ENCODE data around the gene CXXC5. TPM values are rescaled to one million over a fixed set of nuclear protein-coding genes. Genes with fewer than 3 reads are reported as not detected.

CXXC5 gene
- total RNA-seq, 1 donor from 2014 or later, result 151 TPM

DNA sequence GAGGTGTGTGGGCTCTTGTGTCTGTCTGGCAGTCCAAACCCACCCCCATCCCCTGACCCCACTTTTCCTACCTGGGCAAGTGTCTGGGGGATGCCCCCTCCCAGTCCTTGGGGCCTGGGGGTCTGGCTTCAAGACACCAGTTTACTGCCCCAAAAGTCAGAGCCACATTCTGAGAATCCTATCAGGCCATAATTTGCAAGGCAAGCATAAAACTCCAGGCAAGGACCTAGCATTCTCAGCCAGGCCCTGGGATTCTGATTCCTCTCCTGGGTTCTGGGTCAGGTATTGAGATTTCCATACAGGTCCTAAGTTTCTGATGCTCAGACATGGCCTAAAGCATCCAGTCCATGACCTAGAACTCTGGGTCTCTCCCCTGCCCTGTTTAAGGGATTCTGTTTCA is 33.3 kb downstream of the CXXC5 start:
- Histone ChIP-seq H3K27ac (ENCODE audit: low read depth, low read length) (no peak overlapping the region), H3K79me2 (ENCODE audit: insufficient read depth, low read length) (peaks cover 73% of the 10 kb centered on the region), H3K9ac (ENCODE audit: low read length) (peak overlapping the region; percentile 16), H3K4me2 (ENCODE audit: low read length) (no peak overlapping the region), H3K4me1 (ENCODE audit: insufficient read depth, low read length) (peaks cover 59% of the 10 kb centered on the region), H2AFZ (ENCODE audit: low read depth, low read length) (no peak overlapping the region), H3K27me3 (ENCODE audit: insufficient read depth, low read length) (no peaks in the 10 kb centered on the region), H3K4me3 (ENCODE audit: insufficient read depth, low read depth, low read length) (no peak overlapping the region), H4K20me1 (ENCODE audit: insufficient read depth, low read length) (peaks cover 73% of the 10 kb centered on the region), H3K36me3 (ENCODE audit: insufficient read depth, low read length) (peaks cover 2% of the 10 kb centered on the region), H3K9me3 (ENCODE audit: insufficient read depth, low read depth, low read length) (no peaks in the 10 kb centered on the region)
- TF ChIP-seq EZH2 (IDR thresholded peaks at IDR 0.05; ENCODE audit: insufficient read depth, low read length), result no peak
- TF ChIP-seq, protein P1, sequence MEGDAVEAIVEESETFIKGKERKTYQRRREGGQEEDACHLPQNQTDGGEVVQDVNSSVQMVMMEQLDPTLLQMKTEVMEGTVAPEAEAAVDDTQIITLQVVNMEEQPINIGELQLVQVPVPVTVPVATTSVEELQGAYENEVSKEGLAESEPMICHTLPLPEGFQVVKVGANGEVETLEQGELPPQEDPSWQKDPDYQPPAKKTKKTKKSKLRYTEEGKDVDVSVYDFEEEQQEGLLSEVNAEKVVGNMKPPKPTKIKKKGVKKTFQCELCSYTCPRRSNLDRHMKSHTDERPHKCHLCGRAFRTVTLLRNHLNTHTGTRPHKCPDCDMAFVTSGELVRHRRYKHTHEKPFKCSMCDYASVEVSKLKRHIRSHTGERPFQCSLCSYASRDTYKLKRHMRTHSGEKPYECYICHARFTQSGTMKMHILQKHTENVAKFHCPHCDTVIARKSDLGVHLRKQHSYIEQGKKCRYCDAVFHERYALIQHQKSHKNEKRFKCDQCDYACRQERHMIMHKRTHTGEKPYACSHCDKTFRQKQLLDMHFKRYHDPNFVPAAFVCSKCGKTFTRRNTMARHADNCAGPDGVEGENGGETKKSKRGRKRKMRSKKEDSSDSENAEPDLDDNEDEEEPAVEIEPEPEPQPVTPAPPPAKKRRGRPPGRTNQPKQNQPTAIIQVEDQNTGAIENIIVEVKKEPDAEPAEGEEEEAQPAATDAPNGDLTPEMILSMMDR (IDR thresholded peaks at IDR 0.05; ENCODE audit: insufficient read depth, low read depth, low read length), result no peak
- Mint-ChIP-seq H3K4me1 (ENCODE audit: low read depth, unreplicated experiment) (peaks cover 45% of the 10 kb centered on the region), H3K27me3 (ENCODE audit: low read depth, unreplicated experiment) (no peaks in the 10 kb centered on the region), H3K36me3 (ENCODE audit: low read depth, unreplicated experiment) (peaks cover 25% of the 10 kb centered on the region), H3K27ac (ENCODE audit: unreplicated experiment) (no peak overlapping the region), H3K9me3 (ENCODE audit: unreplicated experiment) (no peaks in the 10 kb centered on the region), H3K4me3 (ENCODE audit: unreplicated experiment) (no peak overlapping the region)
- FAIRE-seq, result no peak
- DNase-seq (ENCODE audit: low read depth), result no peak

DNA sequence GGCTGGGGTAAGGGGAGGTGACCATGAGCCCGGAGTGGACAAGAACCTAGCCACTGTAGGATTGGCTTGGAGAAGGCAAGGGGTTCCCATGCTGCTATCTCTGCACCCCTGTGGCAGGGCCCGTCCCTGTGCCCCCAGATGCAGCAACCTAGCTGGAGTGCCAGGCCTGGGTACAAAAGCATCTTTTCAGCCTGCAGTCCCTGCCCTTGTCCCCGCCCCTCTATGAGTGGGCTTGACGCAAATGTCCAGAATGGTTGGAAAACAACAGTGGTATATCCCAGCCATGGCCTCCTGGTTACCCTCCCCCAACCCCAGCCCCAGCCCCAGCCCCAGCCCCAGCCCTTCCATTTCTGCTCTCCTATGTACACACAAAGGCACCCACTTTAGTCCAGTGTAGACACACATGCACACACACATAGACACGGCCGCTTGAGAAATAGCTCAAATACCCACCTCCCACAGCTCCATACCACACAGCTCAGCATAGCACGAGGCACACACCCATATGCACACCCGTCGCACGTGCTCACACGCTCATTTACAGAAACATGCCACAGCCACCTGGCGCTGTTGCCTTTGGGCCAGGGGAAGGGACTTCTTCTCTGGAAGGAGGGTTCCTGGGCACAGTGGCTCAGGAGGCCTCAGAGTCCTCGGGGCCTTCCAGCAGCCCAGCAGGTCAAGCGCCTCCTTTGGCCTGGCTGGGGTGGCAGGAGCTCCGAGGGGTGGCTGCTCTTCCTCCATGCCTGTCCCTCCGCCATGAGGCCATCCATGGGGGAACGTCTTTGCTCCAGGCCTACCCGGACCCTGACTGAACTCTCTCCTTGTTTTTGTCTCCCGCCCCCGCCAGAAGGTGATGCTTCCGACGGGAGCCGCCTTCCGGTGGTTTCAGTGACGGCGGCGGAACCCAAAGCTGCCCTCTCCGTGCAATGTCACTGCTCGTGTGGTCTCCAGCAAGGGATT is 34.1 kb downstream of the CXXC5 start:
- DNase-seq (ENCODE audit: low read depth) (no peak), FAIRE-seq (no peak)
- Histone ChIP-seq H3K4me3 (ENCODE audit: insufficient read depth, low read depth, low read length) (no peak overlapping the region), H4K20me1 (ENCODE audit: insufficient read depth, low read length) (peaks cover 69% of the 10 kb centered on the region), H3K4me1 (ENCODE audit: insufficient read depth, low read length) (peaks cover 55% of the 10 kb centered on the region), H3K4me2 (ENCODE audit: low read length) (no peak overlapping the region), H3K27ac (ENCODE audit: low read depth, low read length) (no peak overlapping the region), H3K9me3 (ENCODE audit: insufficient read depth, low read depth, low read length) (no peaks in the 10 kb centered on the region), H3K36me3 (ENCODE audit: insufficient read depth, low read length) (peaks cover 5% of the 10 kb centered on the region), H3K79me2 (ENCODE audit: insufficient read depth, low read length) (peaks cover 66% of the 10 kb centered on the region), H3K9ac (ENCODE audit: low read length) (peak overlapping the region; percentile 16), H3K27me3 (ENCODE audit: insufficient read depth, low read length) (no peaks in the 10 kb centered on the region), H2AFZ (ENCODE audit: low read depth, low read length) (no peak overlapping the region)
- peak overlapping the region; percentile 82 for H3K27ac Mint-ChIP-seq (ENCODE audit: unreplicated experiment)
- H3K4me1 Mint-ChIP-seq (ENCODE audit: low read depth, unreplicated experiment), result peaks cover 47% of the 10 kb centered on the region
- peaks cover 28% of the 10 kb centered on the region for H3K36me3 Mint-ChIP-seq (ENCODE audit: low read depth, unreplicated experiment)
- H3K27me3 Mint-ChIP-seq (ENCODE audit: low read depth, unreplicated experiment), result no peaks in the 10 kb centered on the region
- H3K4me3 Mint-ChIP-seq (ENCODE audit: unreplicated experiment), result no peak overlapping the region
- no peaks in the 10 kb centered on the region for H3K9me3 Mint-ChIP-seq (ENCODE audit: unreplicated experiment)
- TF ChIP-seq, protein P1 (IDR thresholded peaks at IDR 0.05; ENCODE audit: insufficient read depth, low read depth, low read length), result no peak
- TF ChIP-seq EZH2 (IDR thresholded peaks at IDR 0.05; ENCODE audit: insufficient read depth, low read length), result no peak
